Spleen (tissue), 7 donors: ENCODE results near the gene FAT4.

Experiments used
- POLR2A ChIP-seq, 3 donors: fragments of 450-650 bp; IDR thresholded peaks; one replicate each; pipeline ENCODE4 v1.5.1; 2017; ENCODE audit warnings: antibody characterized with exemption in 3 of 3, mild to moderate bottlenecking in 1 of 3
- POLR2AphosphoS5 ChIP-seq, 3 donors: sonication (generic); formaldehyde crosslinking; IDR thresholded peaks; one replicate each; pipeline ENCODE4 v1.5.1; 2017; ENCODE audit warnings: antibody characterized with exemption in 3 of 3
- TF ChIP-seq, protein P1 (sequence below), 11 experiments: fragments of 200-600 bp in 7 of 11; fragments of 450-650 bp in 4 of 11; sonication (generic) in 4 of 11; IDR thresholded peaks in 8 of 11; conservative IDR thresholded peaks in 3 of 11; 1 replicate in 7 of 11; 2 replicates in 4 of 11; pipeline versions ENCODE4 v1.4.0 to v1.8.0; 2016 to 2021; ENCODE audit warnings: antibody characterized with exemption in 11 of 11, inconsistent platforms in 4 of 11, mild to moderate bottlenecking in 1 of 11
- donor health status: DM: no; HTN: no; CAD: no; lungs with moderate emphysema.
- donor health status: DM: no; HTN: no; CAD: no.
- donor health status: DM: no; HTN: no; CAD: no.

DNA sequence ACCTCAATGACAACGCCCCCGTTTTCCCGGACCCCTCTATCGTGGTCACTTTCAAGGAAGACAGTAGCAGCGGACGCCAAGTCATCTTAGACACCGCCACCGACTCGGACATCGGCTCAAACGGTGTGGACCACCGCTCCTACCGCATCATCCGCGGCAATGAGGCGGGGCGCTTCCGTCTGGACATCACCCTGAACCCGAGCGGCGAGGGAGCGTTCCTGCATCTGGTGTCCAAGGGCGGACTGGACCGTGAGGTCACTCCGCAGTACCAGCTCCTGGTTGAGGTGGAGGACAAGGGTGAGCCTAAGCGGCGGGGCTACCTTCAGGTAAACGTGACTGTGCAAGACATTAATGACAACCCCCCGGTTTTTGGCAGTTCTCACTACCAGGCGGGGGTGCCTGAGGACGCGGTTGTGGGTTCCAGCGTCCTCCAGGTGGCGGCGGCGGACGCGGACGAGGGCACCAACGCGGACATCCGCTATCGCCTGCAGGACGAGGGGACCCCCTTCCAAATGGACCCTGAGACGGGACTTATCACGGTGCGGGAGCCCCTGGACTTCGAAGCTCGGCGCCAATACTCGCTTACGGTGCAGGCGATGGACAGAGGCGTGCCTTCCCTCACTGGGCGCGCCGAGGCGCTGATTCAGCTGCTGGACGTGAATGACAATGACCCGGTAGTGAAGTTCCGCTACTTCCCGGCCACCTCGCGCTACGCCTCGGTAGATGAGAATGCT, 2.2 kb downstream of the FAT4 start:
- TF ChIP-seq, protein P1, sequence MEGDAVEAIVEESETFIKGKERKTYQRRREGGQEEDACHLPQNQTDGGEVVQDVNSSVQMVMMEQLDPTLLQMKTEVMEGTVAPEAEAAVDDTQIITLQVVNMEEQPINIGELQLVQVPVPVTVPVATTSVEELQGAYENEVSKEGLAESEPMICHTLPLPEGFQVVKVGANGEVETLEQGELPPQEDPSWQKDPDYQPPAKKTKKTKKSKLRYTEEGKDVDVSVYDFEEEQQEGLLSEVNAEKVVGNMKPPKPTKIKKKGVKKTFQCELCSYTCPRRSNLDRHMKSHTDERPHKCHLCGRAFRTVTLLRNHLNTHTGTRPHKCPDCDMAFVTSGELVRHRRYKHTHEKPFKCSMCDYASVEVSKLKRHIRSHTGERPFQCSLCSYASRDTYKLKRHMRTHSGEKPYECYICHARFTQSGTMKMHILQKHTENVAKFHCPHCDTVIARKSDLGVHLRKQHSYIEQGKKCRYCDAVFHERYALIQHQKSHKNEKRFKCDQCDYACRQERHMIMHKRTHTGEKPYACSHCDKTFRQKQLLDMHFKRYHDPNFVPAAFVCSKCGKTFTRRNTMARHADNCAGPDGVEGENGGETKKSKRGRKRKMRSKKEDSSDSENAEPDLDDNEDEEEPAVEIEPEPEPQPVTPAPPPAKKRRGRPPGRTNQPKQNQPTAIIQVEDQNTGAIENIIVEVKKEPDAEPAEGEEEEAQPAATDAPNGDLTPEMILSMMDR (IDR thresholded peaks at IDR 0.05 in 8 of 11, conservative IDR thresholded peaks at IDR 0.05 in 3 of 11), result peak in 2 of 11 experiments; percentile 6 to 9
- TF ChIP-seq POLR2A (IDR thresholded peaks at IDR 0.05), result no peak
- TF ChIP-seq POLR2AphosphoS5 (IDR thresholded peaks at IDR 0.05), result peak; percentile 31 to 58 (median 50)
